Subcutaneous abdominal adipose tissue (tissue), 5 donors: ENCODE measurements around the gene KIAA2012.
"Not testable (repeated sequence)": the region's sequence is repeated elsewhere in the genome, so short reads cannot be mapped to it uniquely, and the experiment has no call there.

ENCODE experiments used
- H3K27ac ChIP-seq: one replicate; pipeline ENCODE4 v1.7.0; 2013; ENCODE audit warnings: low read depth, mild to moderate bottlenecking, inconsistent platforms, low read length, moderate library complexity
- H3K27me3 ChIP-seq, 5 donors: one replicate each; pipeline ENCODE4 v1.7.0; 2013; ENCODE audit warnings: low read length in 5 of 5, inconsistent platforms in 1 of 5; ENCODE audit not compliant: control insufficient read depth in 5 of 5, insufficient read depth in 4 of 5
- H3K36me3 ChIP-seq, 5 donors: one replicate each; pipeline ENCODE4 v1.7.0; 2013; ENCODE audit warnings: low read length in 5 of 5; ENCODE audit not compliant: control insufficient read depth in 5 of 5, insufficient read depth in 5 of 5
- H3K4me1 ChIP-seq, 5 donors: one replicate each; pipeline ENCODE4 v1.7.0; 2013; ENCODE audit warnings: low read length in 5 of 5, mild to moderate bottlenecking in 3 of 5, moderate library complexity in 1 of 5; ENCODE audit not compliant: control insufficient read depth in 5 of 5, insufficient read depth in 5 of 5
- H3K4me3 ChIP-seq, 5 donors: one replicate each; pipeline ENCODE4 v1.7.0; 2013; ENCODE audit warnings: low read length in 5 of 5, low read depth in 1 of 5
- H3K9ac ChIP-seq, 5 donors: one replicate each; pipeline ENCODE4 v1.7.0; 2013; ENCODE audit warnings: low read length in 5 of 5, mild to moderate bottlenecking in 4 of 5, moderate library complexity in 3 of 5
- H3K9me3 ChIP-seq, 5 donors: one replicate each; pipeline ENCODE4 v1.7.0; 2013; ENCODE audit warnings: low read length in 5 of 5; ENCODE audit not compliant: control insufficient read depth in 5 of 5
- donor health status: healthy.
- donor health status: healthy.
- donor health status: healthy.
- donor health status: healthy.
- donor health status: healthy.

Gene KIAA2012

DNA sequence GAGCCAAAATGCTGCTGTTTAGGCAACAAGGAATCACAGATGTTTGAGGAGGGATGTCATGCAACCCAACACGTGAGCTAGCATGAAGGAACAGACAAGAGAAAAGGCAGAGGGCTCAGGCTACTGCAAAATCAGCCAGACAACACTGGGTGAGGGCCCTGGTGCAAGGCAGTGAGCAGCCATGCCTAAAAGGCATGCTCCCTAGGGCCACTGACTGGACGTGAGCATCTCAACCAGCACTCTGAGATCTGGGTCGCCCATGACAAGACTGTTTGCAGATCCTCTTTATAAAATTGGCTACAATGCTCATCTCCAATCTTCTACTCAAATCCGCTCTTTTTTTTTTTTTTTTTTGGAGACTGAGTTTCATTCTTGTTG, 49.1 kb downstream of the KIAA2012 start:
- no peaks in the 10 kb centered on the region for H3K27me3 ChIP-seq
- no peak overlapping the region for H3K9ac ChIP-seq
- H3K36me3 ChIP-seq: no peaks in the 10 kb centered on the region
- no peak overlapping the region for H3K27ac ChIP-seq
- H3K4me1 ChIP-seq: peaks cover 0 to 22% (median 14%) of the 10 kb centered on the region in 5 donors
- H3K9me3 ChIP-seq: peaks cover 0 to 2% (median 0%) of the 10 kb centered on the region in 5 donors
- no peak overlapping the region for H3K4me3 ChIP-seq

DNA sequence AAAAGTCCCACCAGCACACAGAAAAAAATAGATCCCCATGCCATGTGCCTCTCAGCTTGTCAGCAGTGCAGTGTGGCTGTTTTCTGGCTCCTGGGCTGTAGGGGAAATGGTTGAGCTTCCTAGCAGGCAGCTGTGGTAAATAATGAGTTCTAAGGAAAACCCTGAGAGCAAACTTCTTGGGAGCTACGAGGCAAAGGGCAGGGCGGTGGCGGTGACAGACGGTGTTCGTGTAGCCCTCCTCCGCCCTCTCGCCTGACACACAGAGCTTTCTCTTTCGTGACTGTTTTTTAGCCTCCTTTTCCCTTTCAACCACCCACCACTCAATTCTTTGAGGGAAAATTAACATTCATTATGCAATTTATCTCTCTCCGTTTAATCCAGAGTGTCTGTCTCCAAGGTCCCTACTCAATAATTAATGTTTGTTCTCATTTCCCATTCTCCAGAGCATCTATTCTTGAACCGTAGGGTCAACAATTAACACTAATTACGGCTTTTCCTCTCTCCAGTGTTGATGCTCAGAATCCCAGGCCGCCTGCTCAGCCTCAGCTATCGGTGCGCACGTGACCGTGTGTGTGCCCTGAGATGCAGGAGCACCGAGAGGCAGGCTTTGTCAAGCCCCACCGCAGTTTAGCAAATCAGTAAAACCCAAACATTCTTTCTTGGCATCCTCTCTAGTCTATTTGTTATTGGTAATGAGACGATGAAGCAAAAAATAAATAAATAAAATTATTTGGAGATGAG, 50.1 kb downstream of the KIAA2012 start:
- Histone ChIP-seq H3K9me3 (peaks cover 0 to 2% (median 0%) of the 10 kb centered on the region in 5 donors), H3K27me3 (no peaks in the 10 kb centered on the region), H3K36me3 (no peaks in the 10 kb centered on the region), H3K27ac (no peak overlapping the region), H3K4me1 (peaks cover 0 to 32% (median 24%) of the 10 kb centered on the region in 5 donors), H3K9ac (no peak overlapping the region), H3K4me3 (no peak overlapping the region)

DNA sequence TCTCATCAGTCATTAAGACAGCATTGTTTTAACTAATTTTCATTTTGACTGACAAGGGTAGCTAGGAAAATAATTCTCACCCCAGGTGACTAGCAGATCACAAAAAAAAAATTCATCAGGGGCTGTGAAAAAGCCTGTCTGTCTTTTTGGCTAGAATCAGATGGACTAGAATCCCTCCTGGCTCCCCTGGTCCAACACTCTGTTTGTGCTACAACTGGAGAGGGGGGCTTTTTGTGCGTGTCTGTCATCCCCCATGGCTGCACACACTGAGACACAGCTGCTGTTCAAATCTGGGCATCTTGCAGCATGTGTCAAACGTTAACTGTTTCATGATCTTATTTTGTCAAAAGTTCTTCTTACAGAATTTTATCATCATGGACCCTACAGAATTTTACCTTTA, 51.2 kb downstream of the KIAA2012 start:
- no peak overlapping the region for H3K4me3 ChIP-seq
- no peaks in the 10 kb centered on the region for H3K36me3 ChIP-seq
- no peaks in the 10 kb centered on the region for H3K27me3 ChIP-seq
- peaks cover 0 to 2% (median 0%) of the 10 kb centered on the region in 5 donors for H3K9me3 ChIP-seq
- H3K9ac ChIP-seq: no peak overlapping the region
- H3K27ac ChIP-seq: no peak overlapping the region
- H3K4me1 ChIP-seq: peaks cover 0 to 32% (median 24%) of the 10 kb centered on the region in 5 donors

DNA sequence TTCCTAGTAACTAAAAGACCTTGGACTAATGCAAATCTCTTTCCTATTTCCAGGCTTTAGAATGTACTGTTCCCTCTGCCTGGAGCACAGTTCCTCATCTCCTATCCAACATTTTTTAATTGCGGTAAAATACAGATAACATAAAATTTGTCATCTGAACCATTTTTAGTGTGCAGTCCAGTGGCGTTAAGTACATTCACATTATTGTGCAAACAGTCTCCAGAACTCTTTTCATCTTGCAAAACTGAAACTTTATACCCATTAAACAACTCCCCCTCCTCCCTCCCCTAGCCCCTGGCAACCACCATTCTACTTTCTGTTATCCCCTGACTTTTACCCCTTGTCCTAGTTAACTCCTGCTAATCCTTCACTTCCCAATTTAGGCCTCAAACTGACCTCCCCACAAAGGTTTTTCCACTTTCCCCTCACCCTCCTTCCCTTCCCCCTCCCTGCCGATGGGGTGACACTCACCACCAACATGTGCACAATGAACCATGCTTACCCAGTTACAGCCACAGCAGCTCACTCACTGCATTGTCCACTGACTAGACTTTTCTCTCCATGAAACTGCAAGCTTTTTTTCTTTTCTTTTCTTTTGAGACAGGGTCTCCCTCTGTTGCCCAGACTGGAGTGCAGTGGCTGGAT, 54.8 kb downstream of the KIAA2012 start:
- Histone ChIP-seq H3K9ac (no peak overlapping the region), H3K4me3 (no peak overlapping the region), H3K9me3 (no peaks in the 10 kb centered on the region), H3K27ac (no peak overlapping the region), H3K36me3 (no peaks in the 10 kb centered on the region), H3K27me3 (no peaks in the 10 kb centered on the region), H3K4me1 (peaks cover 0 to 24% (median 15%) of the 10 kb centered on the region in 5 donors)

DNA sequence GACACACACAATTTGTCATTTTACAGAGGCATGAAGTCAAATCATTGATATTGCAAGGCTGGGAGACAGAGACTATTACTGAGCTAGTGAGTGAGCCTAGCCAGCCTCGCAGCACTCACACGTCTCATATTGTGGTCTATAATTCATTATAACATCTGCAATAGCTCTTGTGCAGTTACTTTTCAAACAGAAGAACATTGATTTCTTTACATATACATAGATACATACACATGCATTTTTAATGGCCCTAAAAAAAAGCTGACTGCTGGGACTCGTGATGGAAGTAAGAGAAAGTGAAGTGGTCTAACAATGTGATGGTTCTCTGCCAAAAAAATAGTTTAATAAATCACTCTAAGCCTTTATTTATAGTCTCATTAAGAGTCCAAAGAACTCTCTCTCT, 56.8 kb downstream of the KIAA2012 start:
- Histone ChIP-seq H3K27me3 (no peaks in the 10 kb centered on the region), H3K4me3 (no peak overlapping the region), H3K9me3 (no peaks in the 10 kb centered on the region)

DNA sequence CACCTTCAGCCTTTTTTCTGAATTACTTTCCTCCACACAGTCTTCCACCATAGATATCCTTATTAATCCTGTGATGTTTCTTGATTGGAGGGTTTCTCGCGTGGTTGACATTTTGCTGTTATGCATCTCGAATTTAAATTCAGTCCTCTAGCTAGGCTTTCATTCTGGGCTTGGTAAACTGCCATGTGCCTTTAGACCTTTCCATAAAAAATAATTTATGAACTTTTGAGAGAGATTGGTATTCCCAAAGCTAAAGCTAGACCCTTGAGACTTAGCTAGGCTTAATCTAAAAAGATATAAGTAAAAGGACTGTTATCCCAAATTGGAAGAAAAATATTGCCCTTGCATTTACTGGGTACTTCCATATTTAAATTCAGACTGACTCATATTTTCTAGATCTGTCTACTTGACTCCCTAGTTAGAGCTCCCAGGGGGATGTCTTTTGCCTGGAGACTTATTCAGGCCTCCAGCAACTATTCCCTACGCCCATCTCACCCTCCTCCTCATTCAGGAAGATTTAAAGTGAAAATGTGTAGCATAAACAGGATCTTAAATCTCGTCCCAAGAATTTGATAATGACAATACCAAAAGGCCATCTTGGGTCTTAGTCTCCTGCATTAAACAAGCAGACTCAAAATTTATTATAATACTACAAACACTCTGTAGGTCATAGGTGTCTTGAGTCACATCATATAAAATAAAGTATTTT, 60.3 kb downstream of the KIAA2012 start:
- Histone ChIP-seq H3K9me3 (no peaks in the 10 kb centered on the region), H3K9ac (no peak overlapping the region), H3K27ac (no peak overlapping the region), H3K4me3 (no peak overlapping the region), H3K36me3 (no peaks in the 10 kb centered on the region), H3K27me3 (no peaks in the 10 kb centered on the region), H3K4me1 (peaks cover 0 to 16% (median 13%) of the 10 kb centered on the region in 5 donors)

More for the DNA sequence above, 56.8 kb downstream of the KIAA2012 start:
- peaks cover 0 to 25% (median 13%) of the 10 kb centered on the region in 5 donors for H3K4me1 ChIP-seq
- H3K27ac ChIP-seq: no peak overlapping the region
- H3K9ac ChIP-seq: no peak overlapping the region
- H3K36me3 ChIP-seq: no peaks in the 10 kb centered on the region

DNA sequence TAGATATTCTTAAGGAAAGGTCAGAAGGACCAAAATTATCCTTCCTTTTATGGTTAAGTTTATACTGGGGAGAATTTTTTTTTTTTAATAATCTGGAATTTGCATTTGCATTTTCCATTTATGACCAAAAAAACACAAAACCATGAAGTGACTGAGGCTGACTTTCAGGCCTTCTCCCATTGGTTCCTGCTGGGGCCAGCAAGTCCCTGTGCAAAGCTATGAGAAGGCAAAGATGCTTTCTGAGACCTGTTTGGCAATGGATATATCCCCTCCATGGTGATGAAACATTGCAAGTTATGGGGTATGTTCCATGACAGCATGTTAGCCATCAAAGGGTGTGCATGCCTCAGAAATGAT, 60.8 kb downstream of the KIAA2012 start:
- H3K27me3 ChIP-seq: no peaks in the 10 kb centered on the region
- H3K27ac ChIP-seq: no peak overlapping the region
- H3K4me1 ChIP-seq: peaks cover 0 to 16% (median 13%) of the 10 kb centered on the region in 5 donors
- H3K9me3 ChIP-seq: no peaks in the 10 kb centered on the region
- no peaks in the 10 kb centered on the region for H3K36me3 ChIP-seq
- H3K4me3 ChIP-seq: no peak overlapping the region
- no peak overlapping the region for H3K9ac ChIP-seq

DNA sequence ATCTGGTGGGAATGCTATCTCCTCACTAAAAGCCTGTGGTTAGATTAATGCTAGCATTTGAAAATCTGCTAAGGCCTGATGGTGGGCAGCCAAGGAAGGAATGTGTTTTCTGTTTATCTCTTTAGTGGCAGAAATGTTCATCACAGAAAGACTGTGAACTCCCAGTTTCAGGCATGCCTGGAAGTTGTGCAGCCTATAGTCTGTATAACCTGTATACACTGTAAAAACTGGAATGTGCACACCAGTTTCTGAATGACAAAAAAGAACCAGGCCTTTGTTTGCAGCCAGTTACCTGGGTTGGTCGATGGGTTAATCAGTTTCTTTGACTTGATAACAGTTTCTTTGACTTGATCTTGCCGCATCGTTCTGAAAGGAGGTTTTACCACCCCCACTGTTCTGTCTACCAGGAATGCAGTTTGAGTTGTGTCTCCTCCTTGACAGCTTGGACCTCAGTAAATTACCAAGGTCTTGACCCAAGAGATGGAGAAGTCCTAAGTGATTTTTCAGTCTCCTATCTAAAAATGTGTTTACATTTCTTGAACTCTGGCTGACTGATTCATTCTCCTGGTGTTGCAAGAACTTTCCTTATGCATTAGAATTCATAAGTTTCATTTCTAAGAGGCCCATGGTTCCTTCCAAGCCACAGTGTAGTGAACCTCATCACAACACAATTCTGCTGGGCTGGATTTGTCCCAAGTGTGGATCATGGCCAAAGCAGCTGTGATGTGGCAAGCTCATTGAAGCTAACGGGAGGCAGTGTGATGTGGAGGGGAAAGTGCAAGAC, 62.2 kb downstream of the KIAA2012 start:
- no peak overlapping the region for H3K27ac ChIP-seq
- no peaks in the 10 kb centered on the region for H3K36me3 ChIP-seq
- H3K4me3 ChIP-seq: no peak overlapping the region
- no peaks in the 10 kb centered on the region for H3K27me3 ChIP-seq
- H3K9ac ChIP-seq: no peak overlapping the region
- peaks cover 0 to 16% (median 13%) of the 10 kb centered on the region in 5 donors for H3K4me1 ChIP-seq
- no peaks in the 10 kb centered on the region for H3K9me3 ChIP-seq

DNA sequence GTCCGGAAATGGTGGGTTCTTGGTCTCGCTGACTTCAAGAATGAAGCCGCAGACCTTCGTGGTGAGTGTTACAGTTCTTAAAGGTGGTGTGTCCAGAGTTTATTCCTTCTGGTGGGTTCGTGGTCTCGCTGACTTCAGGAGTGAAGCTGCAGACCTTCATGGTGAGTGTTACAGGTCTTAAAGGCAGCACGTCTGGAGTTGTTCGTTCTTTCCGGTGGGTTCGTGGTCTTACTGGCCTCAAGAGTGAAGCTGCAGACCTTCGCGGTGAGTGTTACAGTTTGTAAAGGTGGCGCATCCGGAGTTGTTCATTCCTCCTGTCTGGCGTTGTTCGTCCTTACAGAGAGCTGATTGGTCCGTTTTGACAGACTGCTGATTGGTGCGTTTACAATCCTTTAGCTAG, 63.0 kb downstream of the KIAA2012 start:
- not testable (repeated sequence) for H3K9ac ChIP-seq, H3K27ac ChIP-seq, H3K4me3 ChIP-seq, H3K36me3 ChIP-seq, H3K9me3 ChIP-seq, H3K27me3 ChIP-seq
- peaks cover 0 to 16% (median 13%) of the 10 kb centered on the region in 5 donors for H3K4me1 ChIP-seq
